SK-N-SH (cell line): Measurements from ENCODE around the gene KANSL3. TPM values are rescaled to one million over a fixed set of nuclear protein-coding genes. Genes with fewer than 3 reads are reported as not detected.
"Not testable (repeated sequence)": the region's sequence is repeated elsewhere in the genome, so short reads cannot be mapped to it uniquely, and the experiment has no call there.

ENCODE experiments used
- CTCF ChIA-PET: fragments of 300-600, 350-600 bp; formaldehyde crosslinking; extraction: SDS; loops from one replicate; lab custom pipeline; 2021; lab: Yijun Ruan, JAX
- POLR2A ChIA-PET: fragments of 350-600 bp; sonication (Branson Sonifier 250); formaldehyde crosslinking; extraction: SDS; loops from one replicate; lab custom pipeline; 2020; ENCODE audit warnings: antibody characterized with exemption, inconsistent platforms; lab: Yijun Ruan, JAX
- DNase-seq: peaks from one replicate; pipeline ENCODE4 v3.0.0; 2012
- H2AFZ ChIP-seq: fragments of 200-600 bp; sonication (generic); 2 replicates; pipeline ENCODE4 v1.8.1; 2016; ENCODE audit warnings: antibody characterized with exemption, mild to moderate bottlenecking, low read depth
- H3F3A ChIP-seq: fragments of 200-600 bp; sonication (generic); replicated peaks from 2 replicates; pipeline ENCODE3; 2016; ENCODE audit warnings: antibody characterized with exemption, mild to moderate bottlenecking; ENCODE audit not compliant: insufficient read depth
- H3K27ac ChIP-seq, 2 experiments: fragments of 200-500 bp in 1 of 2; fragments of 200-600 bp in 1 of 2; sonication (Bioruptor generic) in 1 of 2; sonication (generic), shearing (Covaris generic) in 1 of 2; 2 replicates each; pipeline versions ENCODE4 v1.5.1 to v1.6.1; 2014 to 2016; ENCODE audit warnings: low read depth in 2 of 2, inconsistent platforms in 1 of 2, low read length in 1 of 2, mild to moderate bottlenecking in 1 of 2, mixed read lengths in 1 of 2
- H3K27me3 ChIP-seq: fragments of 200-600 bp; sonication (generic), shearing (Covaris generic); 2 replicates; pipeline ENCODE4 v1.6.1; 2016; ENCODE audit warnings: mixed run types; ENCODE audit not compliant: insufficient read depth
- H3K36me3 ChIP-seq, 2 experiments: fragments of 200-500 bp in 1 of 2; fragments of 200-600 bp in 1 of 2; sonication (Bioruptor generic) in 1 of 2; sonication (generic) in 1 of 2; replicated peaks in 1 of 2; 2 replicates each; pipeline versions ENCODE3 to v1.5.1; 2014 to 2016; ENCODE audit warnings: low read length in 1 of 2, mild to moderate bottlenecking in 1 of 2; ENCODE audit not compliant: insufficient read depth in 2 of 2, control insufficient read depth in 1 of 2
- H3K4me1 ChIP-seq, 2 experiments: fragments of 200-500 bp in 1 of 2; fragments of 200-600 bp in 1 of 2; sonication (Bioruptor generic) in 1 of 2; sonication (generic), shearing (Covaris generic) in 1 of 2; 2 replicates each; pipeline versions ENCODE4 v1.5.1 to v1.6.1; 2014 to 2016; ENCODE audit warnings: low read depth in 1 of 2, low read length in 1 of 2, mixed run types in 1 of 2; ENCODE audit not compliant: insufficient read depth in 2 of 2, control insufficient read depth in 1 of 2
- H3K4me2 ChIP-seq: fragments of 200-600 bp; sonication (generic), shearing (Covaris generic); 2 replicates; pipeline ENCODE4 v1.6.1; 2017; ENCODE audit warnings: mixed run types
- H3K4me3 ChIP-seq, 2 experiments: fragments of 200-500 bp in 1 of 2; fragments of 200-600 bp in 1 of 2; sonication (Bioruptor generic) in 1 of 2; sonication (generic), shearing (Covaris generic) in 1 of 2; 2 replicates each; pipeline versions ENCODE4 v1.5.1 to v1.8.1; 2014 to 2016; ENCODE audit warnings: low read depth in 2 of 2, inconsistent platforms in 1 of 2, low read length in 1 of 2, mild to moderate bottlenecking in 1 of 2, mixed read lengths in 1 of 2, moderate library complexity in 1 of 2
- H3K79me2 ChIP-seq: fragments of 200-600 bp; sonication (generic); 2 replicates; pipeline ENCODE4 v1.8.1; 2017; ENCODE audit warnings: mild to moderate bottlenecking; ENCODE audit not compliant: insufficient read depth
- H3K9ac ChIP-seq: fragments of 200-600 bp; sonication (generic); 2 replicates; pipeline ENCODE4 v1.6.1; 2017; ENCODE audit warnings: mixed run types
- H3K9me2 ChIP-seq: fragments of 200-600 bp; sonication (generic); 2 replicates; pipeline ENCODE4 v1.6.1; 2017; ENCODE audit warnings: mixed run types
- H3K9me3 ChIP-seq: fragments of 200-600 bp; sonication (generic); 2 replicates; pipeline ENCODE4 v1.6.1; 2017; ENCODE audit warnings: mixed run types, mild to moderate bottlenecking, moderate library complexity
- H4K20me1 ChIP-seq: fragments of 200-600 bp; sonication (generic); 2 replicates; pipeline ENCODE4 v1.6.1; 2017; ENCODE audit warnings: mild to moderate bottlenecking, mixed run types; ENCODE audit not compliant: insufficient read depth
- EZH2phosphoT487 ChIP-seq: fragments of 200-600 bp; sonication (generic); IDR thresholded peaks from 2 replicates; pipeline ENCODE4 v1.6.1; 2017; ENCODE audit warnings: low read depth, mixed run types, mild to moderate bottlenecking, antibody characterized with exemption, moderate library complexity, borderline replicate concordance
- MAX ChIP-seq: IDR thresholded peaks from 2 replicates; pipeline ENCODE4 v1.4.0; 2012; ENCODE audit warnings: low read depth
- NFIC ChIP-seq: IDR thresholded peaks from 2 replicates; pipeline ENCODE4 v1.4.0; 2012; ENCODE audit warnings: borderline replicate concordance
- RAD21 ChIP-seq: IDR thresholded peaks from 2 replicates; pipeline ENCODE4 v1.6.1; 2012; ENCODE audit warnings: mild to moderate bottlenecking, low read length
- REST ChIP-seq: IDR thresholded peaks from 2 replicates; pipeline ENCODE4 v1.6.1; 2012; ENCODE audit warnings: mild to moderate bottlenecking, low read depth, low read length, moderate library complexity
- RXRA ChIP-seq: IDR thresholded peaks from 2 replicates; pipeline ENCODE4 v1.4.0; 2012; ENCODE audit warnings: low read depth, mild to moderate bottlenecking, borderline replicate concordance
- USF1 ChIP-seq: IDR thresholded peaks from 2 replicates; pipeline ENCODE4 v1.4.0; 2012; ENCODE audit warnings: low read depth, borderline replicate concordance
- WGBS: methylation state at CpG from one replicate; pipeline ENCODE4 v1.1.6; 2017; ENCODE audit warnings: low lambda C conversion rate; 5-methylcytosine and 5-hydroxymethylcytosine counted together
- polyA plus RNA-seq, 3 experiments: library from polyadenylated mRNA; depleted of rRNA; stranded (reverse); fragments of >200 nt; gene quantifications; 2 replicates each; pipeline ENCODE4 v1.2.3, GENCODE V29; 2012

The KANSL3 gene
- polyA plus RNA-seq, 1 of the 3 experiments (the other 2 are of a cell fraction): 10.7 TPM

GRCh38 chr2:96669539-96670215, 31.6 kb upstream of the KANSL3 start:
- no peak overlapping the region for H2AFZ ChIP-seq
- no peak overlapping the region for H3K9ac ChIP-seq
- H3K4me2 ChIP-seq: no peak overlapping the region
- ChIA-PET POLR2A (no interaction called here), CTCF (no interaction called here)
- H3K79me2 ChIP-seq: no peaks in the 10 kb centered on the region
- H3K9me3 ChIP-seq: no peaks in the 10 kb centered on the region
- no peaks in the 10 kb centered on the region for H4K20me1 ChIP-seq
- TF ChIP-seq EZH2phosphoT487: no peak
- no peak for TF ChIP-seq RXRA
- TF ChIP-seq USF1: no peak
- TF ChIP-seq MAX: no peak
- no peak for TF ChIP-seq NFIC
- peaks cover 7% of the 10 kb centered on the region for H3F3A ChIP-seq
- H3K9me2 ChIP-seq: no peaks in the 10 kb centered on the region
- DNase-seq: no peak
- H3K27me3 ChIP-seq: no peaks in the 10 kb centered on the region
- WGBS: 89% methylated on average over 13 of the region's 15 CpGs
- H3K36me3 ChIP-seq: no peaks in the 10 kb centered on the region
- H3K27ac ChIP-seq: no peak overlapping the region
- peaks cover 0 to 14% of the 10 kb centered on the region in 2 experiments; a peak in 2 of 4 replicates for H3K4me1 ChIP-seq
- no peak overlapping the region for H3K4me3 ChIP-seq

- no peak for TF ChIP-seq REST
- no peak for TF ChIP-seq RAD21
These were observed 30.7 kb upstream of the KANSL3 start for GRCh38 chr2:96668771-96669170.

GRCh38 chr2:96665717-96666116, 27.6 kb upstream of the KANSL3 start:
- POLR2A ChIA-PET, H4K20me1 ChIP-seq, H3F3A ChIP-seq, H3K4me3 ChIP-seq, H3K27me3 ChIP-seq, H3K36me3 ChIP-seq, H3K79me2 ChIP-seq, DNase-seq, H3K9me2 ChIP-seq, H3K9me3 ChIP-seq: not testable (repeated sequence)
- Histone ChIP-seq H3K4me1 (peaks cover 0 to 14% of the 10 kb centered on the region in 2 experiments; a peak in 2 of 4 replicates), H2AFZ (peak overlapping the region; percentile 80; the same call in 1 of the 2 replicates), H3K9ac (peak overlapping the region; percentile 31), H3K27ac (peak overlapping the region in 1 of 2 experiments; percentile 82; a peak in 2 of 4 replicates), H3K4me2 (peak overlapping the region; percentile 56)
- CTCF ChIA-PET: interaction anchor here (1.4 kb wide), 1 partner anchor 111 kb away, joined by 4 read pairs; no protein-coding TSS in a partner anchor
- 81% methylated on average over 3 of the region's 3 CpGs for WGBS

More at GRCh38 chr2:96668771-96669170, 30.7 kb upstream of the KANSL3 start:
- H3F3A ChIP-seq: peaks cover 7% of the 10 kb centered on the region
- H3K4me1 ChIP-seq: peaks cover 0 to 14% of the 10 kb centered on the region in 2 experiments; a peak in 2 of 4 replicates
- H3K27me3 ChIP-seq: no peaks in the 10 kb centered on the region
- no peak overlapping the region for H3K4me2 ChIP-seq
- WGBS: 85% methylated on average over 11 of the region's 11 CpGs
- H4K20me1 ChIP-seq: no peaks in the 10 kb centered on the region
- no peak for DNase-seq
- no peak overlapping the region for H3K4me3 ChIP-seq
- no peaks in the 10 kb centered on the region for H3K9me2 ChIP-seq
- no peak overlapping the region for H3K9ac ChIP-seq
- H3K27ac ChIP-seq: no peak overlapping the region
- POLR2A ChIA-PET: no interaction called here
- no peaks in the 10 kb centered on the region for H3K36me3 ChIP-seq
- H3K9me3 ChIP-seq: no peaks in the 10 kb centered on the region
- CTCF ChIA-PET: interaction anchor here (0.7 to 1.4 kb wide), 2 partner anchors 9 to 13 kb away, joined by 3 to 4 read pairs; no protein-coding TSS in a partner anchor
- H2AFZ ChIP-seq: no peak overlapping the region
- no peaks in the 10 kb centered on the region for H3K79me2 ChIP-seq
